Endodermal cell (in vitro differentiated cells): ENCODE data around the gene PRMT7. TPM values are rescaled to one million over a fixed set of nuclear protein-coding genes. Genes with fewer than 3 reads are reported as not detected.

Experiments
- DNase-seq: peaks from one replicate; pipeline ENCODE4 v3.0.0-alpha.2; 2017
- H3K27ac ChIP-seq: 2 replicates; pipeline ENCODE4 v1.5.1; 2013; ENCODE audit warnings: mild to moderate bottlenecking, low read depth, low read length, moderate library complexity
- H3K27me3 ChIP-seq: 2 replicates; pipeline ENCODE4 v1.6.1; 2013; ENCODE audit warnings: mild to moderate bottlenecking, low read length, moderate library complexity; ENCODE audit not compliant: insufficient read depth, control insufficient read depth, poor library complexity, severe bottlenecking
- H3K36me3 ChIP-seq: 2 replicates; pipeline ENCODE4 v1.7.0; 2013; ENCODE audit warnings: mild to moderate bottlenecking, low read length, moderate library complexity; ENCODE audit not compliant: control insufficient read depth, insufficient read depth
- H3K4me1 ChIP-seq: one replicate; pipeline ENCODE4 v1.7.0; 2013; ENCODE audit warnings: low read length; ENCODE audit not compliant: control insufficient read depth, insufficient read depth
- H3K4me3 ChIP-seq: 2 replicates; pipeline ENCODE4 v1.5.1; 2013; ENCODE audit warnings: mild to moderate bottlenecking, low read length, moderate library complexity
- H3K9ac ChIP-seq: 2 replicates; pipeline ENCODE4 v1.6.1; 2013; ENCODE audit warnings: mild to moderate bottlenecking, low read length, moderate library complexity; ENCODE audit not compliant: poor library complexity, severe bottlenecking; ENCODE audit errors: extremely low read depth
- H3K9me3 ChIP-seq: 2 replicates; pipeline ENCODE4 v1.6.1; 2013; ENCODE audit warnings: mild to moderate bottlenecking, low read length, moderate library complexity; ENCODE audit not compliant: control insufficient read depth
- H3K27ac Mint-ChIP-seq: 2 replicates; pipeline ENCODE4 v1.8.0; 2020; ENCODE audit warnings: mixed read lengths
- H3K27me3 Mint-ChIP-seq: 2 replicates; pipeline ENCODE4 v1.8.0; 2021; ENCODE audit warnings: mild to moderate bottlenecking, mixed read lengths; ENCODE audit not compliant: insufficient read depth
- H3K36me3 Mint-ChIP-seq: 2 replicates; pipeline ENCODE4 v1.8.0; 2020; ENCODE audit warnings: low read depth, mixed read lengths
- H3K4me1 Mint-ChIP-seq: 2 replicates; pipeline ENCODE4 v1.8.0; 2020; ENCODE audit warnings: mixed read lengths
- H3K4me3 Mint-ChIP-seq: 2 replicates; pipeline ENCODE4 v1.8.0; 2020; ENCODE audit warnings: mild to moderate bottlenecking, moderate library complexity, mixed read lengths
- H3K9me3 Mint-ChIP-seq: 2 replicates; pipeline ENCODE4 v1.8.0; 2020; ENCODE audit warnings: mild to moderate bottlenecking, mixed read lengths
- CTCF ChIP-seq: fragments of 200-600 bp; sonication (generic); conservative IDR thresholded peaks from 2 replicates; pipeline ENCODE4 v1.5.0; 2021; ENCODE audit warnings: antibody characterized with exemption, mild to moderate bottlenecking
- WGBS, 2 experiments: methylation state at CpG; one replicate each; pipeline versions ENCODE4 v1.1.5 to v1.1.7; 2013; ENCODE audit warnings: missing lambda C conversion rate in 2 of 2, mixed read lengths in 1 of 2; ENCODE audit not compliant: insufficient coverage in 1 of 2, insufficient read length in 1 of 2; 5-methylcytosine and 5-hydroxymethylcytosine counted together
- total RNA-seq, 2 donors: library from RNA; stranded (reverse); fragmentation: NEBNext Ultra II Directional in 1 of 2; extraction: Animal tissue kit (Norgen Biotek cat#: 25700) in 1 of 2; gene quantifications; 2 replicates in 1 of 2; 3 replicates in 1 of 2; pipeline ENCODE4 v1.2.1, GENCODE V29; 2021

Gene PRMT7
- total RNA-seq, 2 donors from 2014 or later: 63.9 to 68.5 TPM

- Histone ChIP-seq H3K9ac (no peak overlapping the region), H3K4me3 (no peak overlapping the region), H3K9me3 (no peaks in the 10 kb centered on the region), H3K36me3 (peaks cover 32% of the 10 kb centered on the region), H3K27me3 (no peaks in the 10 kb centered on the region), H3K4me1 (no peaks in the 10 kb centered on the region), H3K27ac (no peak overlapping the region)
- Mint-ChIP-seq H3K27ac (no peak overlapping the region), H3K4me1 (no peaks in the 10 kb centered on the region), H3K9me3 (no peaks in the 10 kb centered on the region), H3K36me3 (peaks cover 29% of the 10 kb centered on the region), H3K27me3 (no peaks in the 10 kb centered on the region), H3K4me3 (no peak overlapping the region)
- WGBS, 2 experiments: 94% methylated on average over 9 of the region's 9 CpGs; no CpG with 5 or more reads in 1 of the 2 experiments
- no peak for DNase-seq
- TF ChIP-seq CTCF: no peak
Measured at GRCh38 chr16:68357521-68357922, 46.7 kb downstream of the PRMT7 start.

GRCh38 chr16:68357923-68358322 is 47.1 kb downstream of the PRMT7 start:
- no peak for TF ChIP-seq CTCF
- no peak overlapping the region for H3K27ac ChIP-seq
- Mint-ChIP-seq H3K4me3 (no peak overlapping the region), H3K36me3 (peaks cover 27% of the 10 kb centered on the region), H3K27ac (no peak overlapping the region), H3K27me3 (no peaks in the 10 kb centered on the region), H3K4me1 (no peaks in the 10 kb centered on the region), H3K9me3 (no peaks in the 10 kb centered on the region)
- H3K36me3 ChIP-seq: peaks cover 28% of the 10 kb centered on the region
- H3K9ac ChIP-seq: no peak overlapping the region
- H3K27me3 ChIP-seq: no peaks in the 10 kb centered on the region
- no peaks in the 10 kb centered on the region for H3K4me1 ChIP-seq
- WGBS, 2 experiments: 95 to 98% methylated on average over 7 to 11 of the region's 11 CpGs
- H3K4me3 ChIP-seq: no peak overlapping the region
- no peaks in the 10 kb centered on the region for H3K9me3 ChIP-seq
- DNase-seq: no peak

- Mint-ChIP-seq H3K27ac (no peak overlapping the region), H3K4me1 (peaks cover 1% of the 10 kb centered on the region), H3K9me3 (no peaks in the 10 kb centered on the region), H3K36me3 (peaks cover 19% of the 10 kb centered on the region), H3K4me3 (no peak overlapping the region), H3K27me3 (no peaks in the 10 kb centered on the region)
- no peaks in the 10 kb centered on the region for H3K9me3 ChIP-seq
- no peak overlapping the region for H3K4me3 ChIP-seq
- 95 to 100% methylated on average over 3 to 13 of the region's 13 CpGs for WGBS, 2 experiments
- no peaks in the 10 kb centered on the region for H3K27me3 ChIP-seq
- H3K36me3 ChIP-seq: peaks cover 18% of the 10 kb centered on the region
- no peaks in the 10 kb centered on the region for H3K4me1 ChIP-seq
- no peak overlapping the region for H3K27ac ChIP-seq
- DNase-seq: no peak
- TF ChIP-seq CTCF: no peak
- no peak overlapping the region for H3K9ac ChIP-seq
Measured at GRCh38 chr16:68358951-68359350, 48.1 kb downstream of the PRMT7 start.
